RPMI8226 (cell line): ENCODE measurements around the gene SH3BGRL.
"Not testable (repeated sequence)": the region's sequence is repeated elsewhere in the genome, so short reads cannot be mapped to it uniquely, and the experiment has no call there.

Source experiments
- DNase-seq: peaks from one replicate; pipeline ENCODE4 v3.0.0-alpha.2; 2015

SH3BGRL gene

GRCh38 chrX:81259714-81260395 is 58.0 kb downstream of the SH3BGRL start:
- DNase-seq: no peak

- no peak for DNase-seq
These were observed 59.7 kb downstream of the SH3BGRL start for GRCh38 chrX:81261576-81261975.

GRCh38 chrX:81263059-81263458 is 61.2 kb downstream of the SH3BGRL start:
- DNase-seq: no peak

GRCh38 chrX:81278616-81279015 is 76.7 kb downstream of the SH3BGRL start:
- no peak for DNase-seq

GRCh38 chrX:81280148-81280547 is 78.2 kb downstream of the SH3BGRL start:
- DNase-seq: no peak

- no peak for DNase-seq
These were observed 84.2 kb downstream of the SH3BGRL start for GRCh38 chrX:81286075-81286474.

GRCh38 chrX:81286608-81287007 is 84.7 kb downstream of the SH3BGRL start:
- no peak for DNase-seq

- DNase-seq: no peak
These were observed 90.1 kb downstream of the SH3BGRL start for GRCh38 chrX:81291996-81292395.

- DNase-seq: no peak
These were observed 92.2 kb downstream of the SH3BGRL start for GRCh38 chrX:81294101-81294500.

GRCh38 chrX:81301877-81302276 is 100.0 kb downstream of the SH3BGRL start:
- DNase-seq: no peak

- DNase-seq: no peak
These were observed 102.7 kb downstream of the SH3BGRL start for GRCh38 chrX:81304563-81304962.

- no peak for DNase-seq
These were observed 103.3 kb downstream of the SH3BGRL start for GRCh38 chrX:81305240-81305639.

- DNase-seq: no peak
These were observed 106.4 kb downstream of the SH3BGRL start for GRCh38 chrX:81308086-81308829.

GRCh38 chrX:81316163-81316562 is 114.3 kb downstream of the SH3BGRL start:
- DNase-seq: no peak

- not testable (repeated sequence) for DNase-seq
These were observed 129.8 kb downstream of the SH3BGRL start for GRCh38 chrX:81331653-81332052.

- DNase-seq: no peak
These were observed 134.7 kb downstream of the SH3BGRL start for GRCh38 chrX:81336455-81337152.

GRCh38 chrX:81337805-81338204 is 135.9 kb downstream of the SH3BGRL start:
- DNase-seq: no peak

GRCh38 chrX:81338924-81339323 is 137.0 kb downstream of the SH3BGRL start:
- no peak for DNase-seq

GRCh38 chrX:81345296-81345695 is 143.4 kb downstream of the SH3BGRL start:
- DNase-seq: not testable (repeated sequence)
